Peyer's patch (tissue), 4 donors: Measurements from ENCODE around the gene CLIP4. TPM values are rescaled to one million over a fixed set of nuclear protein-coding genes. Genes with fewer than 3 reads are reported as not detected.

Experiments used
- DNase-seq, 3 donors: peaks; one replicate each; pipeline ENCODE4 v3.0.0-alpha.2; 2017 to 2019
- H3K27ac ChIP-seq, 4 donors: fragments of 200-600 bp; sonication (generic); one replicate each; pipeline ENCODE4 v1.5.1; 2016 to 2019
- H3K27me3 ChIP-seq, 2 donors: fragments of 200-600 bp; sonication (generic); one replicate each; pipeline ENCODE4 v1.5.1; 2019
- H3K36me3 ChIP-seq, 3 donors: fragments of 200-600 bp; sonication (generic); one replicate each; pipeline ENCODE4 v1.5.1; 2016 to 2019
- H3K4me1 ChIP-seq, 4 donors: fragments of 200-600 bp; sonication (generic); one replicate each; pipeline ENCODE4 v1.5.1; 2016 to 2019
- H3K4me3 ChIP-seq, 4 donors: fragments of 200-600 bp; sonication (generic); 1 replicate in 3 of 4; 2 replicates in 1 of 4; pipeline ENCODE4 v1.5.1; 2016 to 2019; ENCODE audit warnings: mild to moderate bottlenecking in 1 of 4
- H3K9me3 ChIP-seq, 4 donors: fragments of 200-600 bp; sonication (generic); one replicate each; pipeline ENCODE4 v1.5.1; 2016 to 2019; ENCODE audit warnings: mild to moderate bottlenecking in 1 of 4
- POLR2A ChIP-seq, 2 donors: fragments of 450-650 bp; IDR thresholded peaks; one replicate each; pipeline ENCODE4 v1.5.1; 2017; ENCODE audit warnings: antibody characterized with exemption in 2 of 2, mild to moderate bottlenecking in 2 of 2, moderate library complexity in 2 of 2
- total RNA-seq, 4 donors: library from RNA; depleted of rRNA; stranded (reverse); fragments of >200 nt; gene quantifications; one replicate each; pipeline ENCODE4 v1.1.0, GENCODE V29; 2016
- TF ChIP-seq, protein P1 (sequence below), 6 experiments: fragments of 450-650 bp in 4 of 6; fragments of 200-600 bp in 2 of 6; sonication (generic) in 1 of 6; IDR thresholded peaks; one replicate each; pipeline ENCODE4 v1.5.1; 2017 to 2019; ENCODE audit warnings: antibody characterized with exemption in 6 of 6, mild to moderate bottlenecking in 3 of 6, moderate library complexity in 1 of 6

CLIP4 gene
- total RNA-seq, 4 donors from 2014 or later, result 7.0 to 40.4 (median 16.9) TPM

DNA sequence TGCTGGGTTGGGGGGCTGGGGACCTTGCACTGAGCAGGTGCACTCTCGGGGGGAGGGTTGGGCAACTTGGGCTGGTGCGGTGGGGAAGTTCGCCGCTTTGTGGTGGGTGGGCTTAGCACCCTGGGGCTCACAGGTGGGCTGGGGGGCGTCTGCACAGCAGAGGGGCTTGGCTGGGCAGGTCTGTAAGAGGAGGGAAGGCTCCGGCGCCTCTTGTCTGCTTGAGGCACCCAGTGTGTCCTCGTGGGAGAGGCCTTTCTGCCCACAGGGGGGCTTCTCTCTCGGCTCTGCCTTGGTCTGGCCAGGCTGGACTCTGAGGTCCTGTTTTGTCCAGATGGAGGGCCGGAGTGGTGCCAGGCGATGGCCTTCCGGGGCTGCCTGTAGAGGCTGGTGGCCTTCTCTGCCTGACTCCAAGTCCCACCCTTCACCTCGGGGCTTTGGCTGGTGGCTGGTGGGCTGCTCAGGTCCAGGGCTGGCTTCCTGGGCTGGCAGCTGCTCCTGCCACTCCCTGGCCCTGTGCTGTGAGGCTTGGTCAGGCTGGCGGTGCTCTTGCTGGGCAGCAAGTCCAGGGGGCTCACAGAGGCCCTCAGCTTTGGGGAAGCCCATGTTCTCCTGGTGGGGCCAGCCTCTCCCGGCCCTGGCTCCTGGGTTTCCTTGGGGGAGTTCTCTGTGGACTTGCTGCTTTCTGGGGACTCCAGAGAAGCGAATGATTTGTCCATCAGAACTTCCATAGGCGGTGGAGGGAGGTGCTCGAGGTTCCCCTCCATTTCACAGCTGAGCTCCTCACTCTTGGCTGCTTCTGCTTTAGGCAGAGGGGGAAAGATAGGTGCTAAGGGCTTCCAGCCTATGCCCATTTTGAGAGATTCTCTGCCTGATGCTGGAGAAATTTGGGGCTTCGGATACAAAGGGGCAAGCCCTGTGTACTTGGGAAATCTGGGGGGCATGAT, 43.9 kb upstream of the CLIP4 start:
- Histone ChIP-seq H3K4me1 (no peaks in the 10 kb centered on the region), H3K36me3 (no peaks in the 10 kb centered on the region), H3K4me3 (no peak overlapping the region), H3K9me3 (no peaks in the 10 kb centered on the region), H3K27ac (no peak overlapping the region), H3K27me3 (no peaks in the 10 kb centered on the region)
- DNase-seq, result no peak
- TF ChIP-seq POLR2A (IDR thresholded peaks at IDR 0.05), result no peak
- TF ChIP-seq, protein P1, sequence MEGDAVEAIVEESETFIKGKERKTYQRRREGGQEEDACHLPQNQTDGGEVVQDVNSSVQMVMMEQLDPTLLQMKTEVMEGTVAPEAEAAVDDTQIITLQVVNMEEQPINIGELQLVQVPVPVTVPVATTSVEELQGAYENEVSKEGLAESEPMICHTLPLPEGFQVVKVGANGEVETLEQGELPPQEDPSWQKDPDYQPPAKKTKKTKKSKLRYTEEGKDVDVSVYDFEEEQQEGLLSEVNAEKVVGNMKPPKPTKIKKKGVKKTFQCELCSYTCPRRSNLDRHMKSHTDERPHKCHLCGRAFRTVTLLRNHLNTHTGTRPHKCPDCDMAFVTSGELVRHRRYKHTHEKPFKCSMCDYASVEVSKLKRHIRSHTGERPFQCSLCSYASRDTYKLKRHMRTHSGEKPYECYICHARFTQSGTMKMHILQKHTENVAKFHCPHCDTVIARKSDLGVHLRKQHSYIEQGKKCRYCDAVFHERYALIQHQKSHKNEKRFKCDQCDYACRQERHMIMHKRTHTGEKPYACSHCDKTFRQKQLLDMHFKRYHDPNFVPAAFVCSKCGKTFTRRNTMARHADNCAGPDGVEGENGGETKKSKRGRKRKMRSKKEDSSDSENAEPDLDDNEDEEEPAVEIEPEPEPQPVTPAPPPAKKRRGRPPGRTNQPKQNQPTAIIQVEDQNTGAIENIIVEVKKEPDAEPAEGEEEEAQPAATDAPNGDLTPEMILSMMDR (IDR thresholded peaks at IDR 0.05), result no peak

DNA sequence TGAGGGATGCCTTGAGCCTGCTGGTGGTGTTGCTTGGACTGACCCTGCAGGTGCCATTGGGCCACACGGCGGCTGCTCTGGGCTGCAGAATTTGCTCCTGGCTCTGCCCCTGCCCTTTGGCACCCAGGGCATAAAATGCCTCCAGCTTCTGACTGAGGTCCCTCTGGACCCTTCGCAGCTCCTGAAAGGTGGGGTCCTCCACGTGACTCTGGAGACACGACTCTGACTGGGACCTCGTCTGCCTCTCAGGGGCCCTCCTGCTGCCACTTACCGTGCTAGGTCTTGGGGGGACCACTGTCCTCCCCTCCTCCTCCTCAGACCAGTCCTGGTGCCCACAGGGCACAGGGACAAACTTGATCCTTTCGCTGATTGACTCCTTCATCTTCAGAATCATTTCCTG, 43.0 kb upstream of the CLIP4 start:
- Histone ChIP-seq H3K27ac (no peak overlapping the region), H3K27me3 (no peaks in the 10 kb centered on the region), H3K36me3 (no peaks in the 10 kb centered on the region), H3K4me1 (no peaks in the 10 kb centered on the region), H3K4me3 (no peak overlapping the region), H3K9me3 (no peaks in the 10 kb centered on the region)
- DNase-seq, result no peak
- TF ChIP-seq, protein P1 (IDR thresholded peaks at IDR 0.05), result no peak
- no peak for TF ChIP-seq POLR2A (IDR thresholded peaks at IDR 0.05)

DNA sequence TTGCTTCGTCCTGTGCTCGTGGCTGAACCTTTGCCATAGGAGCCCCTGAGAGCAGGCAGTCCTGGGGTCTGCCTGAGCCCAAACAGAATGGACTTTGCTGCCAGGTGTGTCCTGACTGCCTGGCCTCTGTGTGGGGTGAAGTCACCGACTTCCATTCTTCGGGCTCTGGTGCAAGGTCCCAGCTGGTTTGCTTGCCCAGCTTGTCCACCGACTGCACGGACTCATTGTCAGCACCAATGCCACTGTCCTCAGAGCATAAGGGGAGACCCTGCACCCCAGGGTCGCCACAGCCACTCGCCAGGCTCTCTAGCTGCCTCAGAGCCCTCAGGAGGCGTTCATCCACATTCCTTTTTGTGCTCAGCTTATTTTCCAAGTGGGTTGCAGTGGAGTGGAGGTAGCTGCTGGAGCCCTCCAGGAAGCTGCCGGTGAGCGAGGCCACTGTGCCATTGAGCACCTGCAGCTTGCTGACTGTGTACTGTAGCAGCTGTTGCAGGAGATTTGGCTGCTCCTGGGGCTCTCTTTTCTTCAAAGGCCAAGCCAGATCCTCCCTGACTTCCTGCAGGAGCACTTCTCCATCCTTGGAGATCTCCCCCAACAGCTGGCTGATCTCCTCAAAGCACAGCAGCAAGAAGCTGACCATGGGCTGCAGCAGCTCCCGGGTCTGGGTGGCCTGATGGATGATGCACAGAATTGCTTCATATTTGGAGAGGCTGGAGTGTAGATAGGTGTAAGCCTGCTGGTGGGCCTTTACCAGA, 42.1 kb upstream of the CLIP4 start:
- Histone ChIP-seq H3K27ac (no peak overlapping the region), H3K9me3 (no peaks in the 10 kb centered on the region)
- DNase-seq, result no peak

DNA sequence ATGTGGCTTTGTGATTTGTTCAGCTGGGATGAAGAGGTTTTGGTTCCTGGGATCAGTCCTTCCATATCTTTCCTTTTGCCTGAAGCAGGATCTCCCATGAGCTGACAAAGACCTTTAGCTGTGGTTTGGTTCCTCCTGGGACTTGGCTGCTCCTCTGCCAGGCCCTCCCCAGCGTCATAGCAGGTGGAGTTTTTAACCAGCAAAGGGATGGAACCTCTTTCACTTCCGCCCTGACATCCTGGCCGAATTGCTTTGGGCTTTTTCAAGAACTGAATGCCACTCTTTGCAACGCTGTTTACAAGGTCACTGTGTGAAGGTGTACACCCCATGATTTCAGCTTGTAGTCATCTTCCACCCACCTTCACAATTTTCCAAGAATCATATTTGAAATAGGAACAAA, 41.3 kb upstream of the CLIP4 start:
- no peak overlapping the region for H3K27ac ChIP-seq
- no peak for DNase-seq
- H3K4me1 ChIP-seq, result no peaks in the 10 kb centered on the region
- no peaks in the 10 kb centered on the region for H3K27me3 ChIP-seq
- no peaks in the 10 kb centered on the region for H3K9me3 ChIP-seq
- no peak for TF ChIP-seq POLR2A (IDR thresholded peaks at IDR 0.05)
- TF ChIP-seq, protein P1 (IDR thresholded peaks at IDR 0.05), result no peak
- no peak overlapping the region for H3K4me3 ChIP-seq
- H3K36me3 ChIP-seq, result no peaks in the 10 kb centered on the region

More for the DNA sequence above, 42.1 kb upstream of the CLIP4 start:
- Histone ChIP-seq H3K4me1 (no peaks in the 10 kb centered on the region), H3K36me3 (no peaks in the 10 kb centered on the region), H3K4me3 (no peak overlapping the region), H3K27me3 (no peaks in the 10 kb centered on the region)
- TF ChIP-seq, protein P1 (IDR thresholded peaks at IDR 0.05), result no peak
- no peak for TF ChIP-seq POLR2A (IDR thresholded peaks at IDR 0.05)

DNA sequence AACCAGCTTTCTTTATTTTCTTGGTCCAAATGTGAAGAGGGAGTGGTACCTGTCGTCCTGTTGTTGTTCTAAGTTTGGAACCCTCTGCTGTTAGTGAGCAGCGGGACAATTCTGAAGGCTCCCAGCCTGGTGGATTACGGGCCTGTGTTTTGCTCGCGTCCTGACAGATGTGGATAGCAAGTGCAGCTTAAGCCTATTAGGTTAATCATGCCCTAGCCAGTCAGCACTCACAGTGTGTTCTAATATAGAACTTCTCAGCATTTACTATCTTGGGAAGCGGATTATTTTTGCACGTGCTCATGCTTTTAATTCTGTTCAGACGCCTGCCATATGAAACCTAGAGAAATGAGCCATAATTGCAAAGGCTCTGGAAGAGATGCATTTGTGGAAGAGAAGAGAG, 40.8 kb upstream of the CLIP4 start, which contains the start of gene PCARE:
PCARE (minus strand) TSS at position 113 of the 400 bp plus-strand sequence. CDS start 262 bp downstream, outside the sequence.
- Histone ChIP-seq H3K9me3 (no peaks in the 10 kb centered on the region), H3K27me3 (no peaks in the 10 kb centered on the region), H3K27ac (no peak within 1 kb of the TSS), H3K4me3 (no peak within 1 kb of the TSS), H3K4me1 (no peaks in the 10 kb centered on the region), H3K36me3 (no peaks in the 10 kb centered on the region)
- no peak for DNase-seq
- TF ChIP-seq, protein P1 (IDR thresholded peaks at IDR 0.05), result no peak
- no peak for TF ChIP-seq POLR2A (IDR thresholded peaks at IDR 0.05)
